HPDE6-E6E7 (cell line): ENCODE measurements around the gene WDFY4.

ENCODE experiments used
- DNase-seq: peaks from one replicate; pipeline ENCODE4 v3.0.0; 2011; ENCODE audit warnings: missing footprints; ENCODE audit errors: extremely low spot score

WDFY4 gene

DNA sequence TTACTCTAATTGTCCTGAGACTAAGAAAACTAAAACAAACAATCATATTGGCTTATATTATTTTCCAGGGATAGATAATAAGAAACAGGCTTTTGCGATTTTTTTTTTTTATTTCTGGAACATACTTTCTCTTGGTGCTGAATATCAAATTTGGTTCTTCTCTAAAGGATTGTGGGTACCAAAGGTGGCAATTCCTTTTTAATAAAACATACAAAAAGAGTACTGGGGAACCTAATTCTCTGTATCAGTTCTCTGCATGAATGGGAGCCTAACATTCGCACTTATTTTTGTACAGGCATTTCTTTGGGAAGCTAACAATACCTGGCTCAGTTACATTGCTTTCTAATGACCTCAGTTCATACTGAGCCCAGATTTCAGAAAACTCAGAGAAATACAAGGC, 222.2 kb downstream of the WDFY4 start:
- no peak for DNase-seq

DNA sequence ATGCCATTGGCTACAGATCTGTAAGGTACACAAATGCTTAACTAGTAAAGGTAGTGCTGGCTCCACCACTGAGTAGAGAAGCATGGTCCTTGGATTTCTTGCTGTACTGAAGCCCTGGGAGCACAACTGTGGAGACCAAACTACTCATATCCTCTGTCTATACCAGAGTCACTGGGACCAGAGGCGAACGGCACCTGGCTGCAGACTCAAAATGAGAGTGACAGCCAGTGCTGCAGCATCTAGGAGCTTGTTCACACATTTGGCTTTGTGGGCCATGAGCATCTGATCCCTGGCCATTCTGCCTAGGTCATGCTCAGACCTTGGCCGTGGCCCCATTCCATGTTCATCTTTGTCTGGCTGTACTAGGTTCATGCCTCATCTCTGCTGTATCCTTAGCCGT, 223.1 kb downstream of the WDFY4 start:
- DNase-seq: no peak

DNA sequence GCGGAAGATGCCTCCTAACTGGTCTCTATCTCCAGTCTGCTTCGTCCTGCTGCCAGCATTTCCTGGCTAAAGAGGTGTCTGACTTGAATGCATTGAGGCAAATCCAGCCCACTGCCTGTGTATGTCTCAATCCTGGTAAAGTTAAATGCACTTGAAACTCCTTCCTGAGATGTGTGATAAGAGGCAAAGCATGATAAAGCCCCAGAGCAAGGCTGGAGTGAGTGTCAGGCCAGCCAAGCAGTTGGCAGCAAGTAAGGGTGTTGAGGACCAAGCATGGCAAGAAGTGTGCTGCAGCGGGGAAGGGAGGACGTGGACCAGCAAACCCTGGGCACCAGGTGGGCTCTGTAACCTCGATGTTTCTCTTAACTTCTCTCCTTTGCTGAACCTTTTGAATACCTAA, 225.9 kb downstream of the WDFY4 start:
- DNase-seq: no peak

DNA sequence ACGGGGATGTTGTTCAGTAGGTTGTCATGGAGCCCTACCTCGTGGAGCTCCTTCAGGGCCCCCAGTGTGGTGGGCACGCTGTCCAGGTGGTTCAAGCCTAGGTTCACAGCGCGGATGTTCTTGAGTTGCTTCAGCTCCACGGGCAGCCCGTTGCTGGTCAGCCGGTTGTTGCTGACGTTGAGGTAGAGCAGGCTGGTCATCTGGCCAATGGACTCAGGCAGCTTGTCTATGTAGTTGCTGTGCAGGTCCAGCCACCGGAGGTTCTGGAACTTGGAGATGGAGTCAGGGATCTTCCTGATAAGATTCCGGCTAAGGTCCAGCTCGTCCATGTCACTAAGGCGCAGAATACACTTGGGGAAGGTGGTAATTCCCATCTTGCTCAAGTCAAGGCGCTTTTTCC, 229.0 kb downstream of the WDFY4 start:
- DNase-seq: no peak

DNA sequence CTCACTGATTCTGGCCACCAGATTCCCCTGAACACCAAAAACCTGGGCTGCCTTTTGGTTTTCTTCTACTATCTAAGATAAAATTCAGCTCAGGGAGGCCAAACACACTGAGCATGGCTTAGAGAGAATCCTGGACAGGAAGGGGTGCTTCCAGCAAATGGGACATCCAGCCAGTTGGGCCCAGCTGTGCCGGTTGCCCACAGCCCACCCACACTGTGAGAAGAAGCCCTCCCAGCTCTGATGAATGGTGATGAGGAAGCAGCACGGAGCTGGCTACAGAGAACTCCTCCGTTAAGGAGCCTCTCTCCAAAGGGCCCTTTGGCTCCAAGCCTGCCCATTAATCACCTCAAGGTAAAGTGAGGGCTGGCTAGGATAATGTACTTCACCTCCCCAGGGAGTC, 239.1 kb downstream of the WDFY4 start:
- no peak for DNase-seq

DNA sequence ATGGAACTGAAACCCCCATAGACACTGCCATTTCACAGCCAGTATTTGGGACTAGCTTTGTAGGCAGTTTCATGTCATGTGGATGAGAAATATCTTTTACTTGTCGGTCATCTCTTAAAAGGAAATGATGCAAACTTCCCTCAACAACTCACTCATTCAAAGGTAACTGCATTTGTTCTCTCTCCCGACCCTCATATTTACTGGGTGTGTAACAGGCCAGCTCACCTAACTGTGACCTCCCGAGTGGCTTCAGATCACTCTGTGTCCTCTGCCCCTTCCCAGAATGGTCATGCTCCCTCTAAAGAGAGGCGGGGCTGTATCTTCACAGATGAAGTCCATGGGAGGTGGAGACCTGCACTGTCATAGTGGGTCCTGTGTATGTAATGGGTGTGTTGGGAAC, 240.3 kb downstream of the WDFY4 start:
- DNase-seq: no peak

DNA sequence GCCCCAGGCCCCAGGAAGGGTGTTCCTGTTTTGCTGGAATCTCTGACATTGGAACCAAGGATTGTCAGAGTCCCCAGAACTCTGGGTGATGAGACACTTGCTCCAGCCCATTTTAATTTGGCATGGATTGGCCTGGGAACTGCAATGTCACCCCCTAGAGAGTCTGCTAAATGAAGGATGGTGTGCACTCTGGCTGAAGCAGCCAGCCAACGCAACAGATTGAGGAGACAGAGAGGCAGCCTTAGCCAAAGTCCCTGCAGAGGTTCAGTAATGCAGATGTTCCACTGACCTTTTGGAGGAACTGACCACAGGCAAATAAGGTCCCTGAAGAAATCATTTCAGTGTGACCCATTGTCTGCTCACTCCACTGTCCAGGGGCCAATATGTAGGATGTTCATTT, 241.6 kb downstream of the WDFY4 start:
- no peak for DNase-seq

DNA sequence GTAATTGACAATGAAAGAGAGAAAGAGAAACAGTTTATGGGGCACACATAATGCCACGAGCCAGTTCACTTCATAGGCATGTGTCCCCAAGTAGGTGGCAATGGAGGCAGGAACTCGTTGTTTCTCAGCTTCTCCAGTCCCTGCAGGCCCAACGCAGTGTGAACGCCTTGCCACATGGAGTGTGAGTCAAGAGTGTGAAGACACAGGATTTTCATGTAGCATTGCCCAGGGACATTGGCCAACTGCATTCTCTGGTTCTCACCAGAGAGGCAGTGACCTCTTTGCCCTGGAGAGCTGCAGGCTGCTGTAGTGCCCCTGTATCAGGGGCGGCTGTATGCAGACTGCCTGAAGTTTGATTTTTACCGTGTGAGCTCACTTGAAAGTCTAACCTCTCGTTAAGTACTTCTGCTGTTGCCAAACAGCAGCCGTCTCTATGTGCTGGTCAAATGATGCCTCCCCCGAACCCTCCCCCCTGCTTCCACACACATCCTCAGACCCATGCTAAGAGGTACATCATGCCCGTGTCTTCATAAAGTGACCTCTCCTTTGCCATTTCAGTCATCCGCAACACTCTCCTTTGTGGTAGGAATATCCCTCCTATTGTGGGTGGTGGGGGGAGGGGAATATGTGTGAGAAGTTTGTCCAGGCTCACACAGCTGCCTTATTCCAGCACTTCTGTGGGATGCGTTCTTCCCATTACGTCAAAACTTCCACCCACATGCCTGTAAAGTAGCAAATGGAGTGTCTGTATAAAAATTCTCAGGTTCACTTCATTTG, 242.3 kb downstream of the WDFY4 start:
- no peak for DNase-seq

DNA sequence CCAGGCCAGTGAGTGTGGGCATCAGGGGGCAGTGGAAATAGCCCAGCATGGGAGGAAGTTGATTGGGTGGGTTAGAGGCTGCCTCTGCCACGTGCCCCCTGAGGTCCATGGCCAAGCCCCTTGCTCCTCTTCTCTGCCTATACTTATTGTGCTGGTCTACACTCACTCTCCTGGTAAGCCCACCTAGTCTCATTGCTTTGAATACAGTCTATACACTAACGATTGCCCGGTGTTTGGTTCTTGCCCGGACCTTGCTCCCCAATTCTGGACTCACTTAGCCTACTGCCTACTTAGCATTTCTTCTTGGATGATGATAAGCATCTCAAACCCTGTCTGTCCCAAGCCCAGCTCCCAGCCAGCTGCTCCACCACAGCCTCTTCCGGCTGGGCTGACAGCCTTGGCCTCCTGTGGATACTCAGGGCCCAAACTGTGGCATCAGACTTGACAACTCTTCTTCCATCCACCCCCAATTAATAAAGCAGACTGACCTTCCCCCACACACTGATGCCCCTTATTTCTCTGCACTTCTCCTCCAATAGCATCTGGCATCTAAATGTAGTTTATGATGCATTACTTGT, 244.8 kb downstream of the WDFY4 start:
- DNase-seq: no peak

DNA sequence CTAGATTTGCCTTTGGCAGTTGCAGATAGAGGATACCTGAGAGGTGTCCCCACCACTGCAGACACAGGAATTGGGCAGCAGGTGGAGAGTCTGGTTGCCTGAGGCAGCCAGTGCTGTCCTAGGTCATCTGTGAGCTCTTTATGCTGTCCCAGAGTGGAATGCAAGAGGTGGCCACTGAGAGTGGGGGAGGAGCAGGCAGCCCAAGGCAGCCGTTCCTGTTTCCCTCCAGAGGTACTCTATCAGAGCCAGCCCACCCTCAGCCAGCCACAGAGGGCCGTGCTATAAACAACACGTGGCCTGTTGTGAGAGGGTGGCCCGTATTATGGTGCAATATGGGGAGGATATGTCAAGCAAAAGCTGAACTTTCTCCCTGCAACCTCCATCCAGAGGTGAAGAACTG, 246.5 kb downstream of the WDFY4 start:
- DNase-seq: no peak

DNA sequence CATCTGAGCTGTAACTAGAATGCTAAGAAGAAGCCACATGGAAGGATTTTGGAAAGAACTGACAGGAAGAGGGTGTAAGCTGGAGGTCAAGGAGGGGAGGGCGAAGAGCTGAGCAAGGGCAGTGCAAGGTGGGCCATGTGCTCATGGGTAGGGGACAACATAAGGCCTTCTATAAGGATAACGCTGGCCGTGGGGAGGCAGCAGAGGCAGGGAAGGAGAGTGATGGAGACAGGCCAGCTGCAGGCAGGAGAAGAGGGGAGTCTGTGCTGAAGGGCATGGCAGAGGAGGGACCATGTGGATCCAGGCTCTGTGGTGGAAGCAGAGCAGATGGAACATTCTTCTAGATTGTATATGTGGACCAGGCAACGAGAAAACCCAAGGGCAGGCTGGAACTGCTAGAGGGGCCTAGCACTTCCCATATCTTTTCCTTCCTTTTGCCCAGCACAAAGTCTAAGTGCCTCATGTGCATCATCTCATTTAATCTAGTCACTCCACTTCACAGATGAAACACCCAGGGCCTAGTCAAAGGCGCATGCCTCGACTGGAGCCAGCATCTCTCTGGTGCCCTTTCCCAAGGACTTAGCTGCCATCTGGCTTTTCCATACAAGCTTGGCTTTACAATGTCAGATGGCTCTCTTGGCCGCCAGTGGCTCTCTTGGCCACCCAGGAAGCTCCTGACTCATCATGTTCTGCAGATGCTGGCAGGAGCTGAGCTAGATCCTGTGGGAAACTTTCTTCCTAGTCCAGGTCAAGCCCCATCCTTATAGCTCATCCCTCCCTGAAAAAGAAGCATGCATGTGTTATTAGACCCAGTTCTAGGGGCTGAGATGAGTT, 248.4 kb downstream of the WDFY4 start:
- no peak for DNase-seq

DNA sequence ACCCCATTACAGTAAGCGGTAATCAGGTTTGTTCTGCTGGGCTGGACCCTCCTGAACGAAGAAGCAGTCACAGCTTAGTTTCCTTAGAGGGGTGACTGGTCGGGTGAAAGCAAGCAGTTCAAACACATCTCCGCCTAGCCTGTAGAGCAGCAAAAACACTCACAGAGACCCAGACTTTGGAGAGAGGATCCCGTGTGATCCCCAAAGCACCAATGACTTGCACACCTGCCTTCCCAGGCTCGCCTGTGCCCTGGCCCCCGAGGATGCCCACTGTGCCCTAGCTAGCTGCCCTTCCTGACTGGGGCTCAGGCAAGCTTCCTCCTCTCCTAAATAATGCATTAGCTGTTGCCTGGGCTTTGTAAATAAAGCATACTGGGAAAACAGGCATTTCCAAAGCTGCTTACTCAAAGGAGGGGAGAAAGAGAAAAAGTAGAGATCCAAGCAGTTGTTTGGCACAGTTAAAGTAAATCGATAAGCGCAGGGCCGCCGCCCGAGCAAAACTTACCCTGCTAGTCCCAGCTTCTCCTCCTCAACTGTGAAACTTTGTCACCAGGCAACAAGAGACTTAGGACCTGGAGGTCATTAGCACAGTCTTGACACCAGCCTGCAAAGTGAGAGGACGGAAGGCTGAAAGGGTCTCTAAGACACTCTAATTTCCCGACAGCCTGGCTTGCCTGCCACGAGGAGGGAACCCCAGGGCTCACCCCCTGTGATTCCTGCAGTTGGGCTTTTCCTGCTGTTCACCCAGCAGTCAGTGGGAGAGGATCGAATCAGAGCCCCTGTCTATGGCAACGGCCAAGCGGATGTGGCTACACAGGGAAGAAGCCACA, 250.2 kb downstream of the WDFY4 start:
- DNase-seq: no peak

DNA sequence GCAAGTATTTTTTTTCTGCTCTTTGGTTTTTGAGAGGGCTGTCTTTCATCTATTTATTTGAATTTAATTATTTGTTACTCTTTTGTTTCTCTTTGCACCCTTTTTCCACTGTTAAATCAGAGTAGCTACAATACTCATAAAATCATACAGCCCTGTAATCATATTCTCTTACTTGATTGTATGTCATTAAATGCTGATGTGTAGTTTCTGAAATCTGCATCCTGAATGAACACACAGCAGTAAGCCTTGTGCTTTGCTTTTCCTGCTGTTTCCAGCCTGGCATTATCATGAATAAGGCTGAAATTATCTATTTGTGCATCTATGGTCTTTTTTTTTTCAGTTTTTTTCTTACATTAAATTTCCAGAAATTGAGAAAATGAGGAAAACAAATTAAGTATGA, 250.9 kb downstream of the WDFY4 start:
- no peak for DNase-seq

DNA sequence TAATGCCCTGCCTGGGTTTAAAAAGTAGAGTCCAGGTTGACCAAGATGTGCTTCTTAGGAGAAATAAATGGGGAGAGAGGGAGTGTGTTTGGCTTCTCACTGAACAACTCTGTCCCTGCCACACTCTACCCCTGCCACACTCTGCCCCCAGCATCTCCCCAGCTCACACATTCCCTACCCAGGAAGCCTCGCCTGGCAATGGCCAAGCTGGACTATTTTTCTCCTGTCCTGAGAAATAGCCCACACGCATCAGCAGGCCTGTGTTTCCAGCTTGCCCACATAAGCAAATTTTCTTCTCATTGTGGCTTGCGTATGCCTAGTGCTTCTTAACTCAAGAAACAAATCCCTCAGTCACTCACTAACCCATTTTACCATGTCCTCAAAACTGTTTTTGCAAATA, 253.1 kb downstream of the WDFY4 start:
- no peak for DNase-seq

DNA sequence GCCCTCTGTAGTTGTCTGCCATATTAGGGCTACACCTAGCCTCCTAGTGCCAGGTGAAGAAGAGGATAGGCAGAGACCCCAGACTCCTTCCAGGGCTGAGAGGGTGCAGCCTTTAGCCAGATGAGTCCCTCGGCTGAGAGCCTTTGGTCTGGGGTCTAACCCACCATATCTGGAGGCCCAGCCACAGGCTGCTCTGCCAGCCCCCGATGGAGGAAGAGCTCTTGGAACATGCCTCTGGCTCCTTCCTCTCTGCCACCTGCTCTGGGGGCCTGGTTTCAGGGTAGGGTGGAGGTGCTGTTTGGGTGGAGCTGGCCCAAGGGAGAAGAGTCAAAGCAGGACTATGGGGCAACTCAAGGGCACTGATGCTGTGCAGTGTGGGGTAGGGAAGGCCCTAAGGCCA, 253.6 kb downstream of the WDFY4 start:
- DNase-seq: no peak

DNA sequence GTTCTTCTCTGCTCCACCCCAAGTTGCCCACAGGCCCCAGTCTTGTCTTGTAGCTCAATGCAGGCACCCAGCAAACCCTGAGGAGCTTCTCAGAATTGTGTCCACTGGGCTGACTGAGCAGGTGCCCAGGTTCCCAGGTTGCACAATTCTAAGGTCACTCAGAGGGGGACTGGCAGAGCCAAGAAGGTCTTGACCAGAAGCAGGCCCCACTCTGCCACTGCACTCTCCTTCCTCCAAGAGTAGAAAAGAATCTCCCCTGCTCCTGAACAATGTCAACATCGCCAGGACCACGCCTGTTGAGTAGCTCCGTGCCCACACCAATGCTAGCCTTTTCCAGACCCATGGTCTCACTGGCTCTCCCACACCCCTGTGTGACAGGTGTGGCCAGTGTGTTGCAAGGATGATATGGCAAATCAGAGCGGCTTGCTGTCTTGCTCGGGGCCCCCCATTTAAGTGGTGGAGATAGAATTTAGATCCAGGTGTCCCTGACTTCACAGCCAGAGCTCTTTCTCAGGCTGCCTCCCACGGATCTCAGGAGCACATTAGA, 254.4 kb downstream of the WDFY4 start:
- no peak for DNase-seq

DNA sequence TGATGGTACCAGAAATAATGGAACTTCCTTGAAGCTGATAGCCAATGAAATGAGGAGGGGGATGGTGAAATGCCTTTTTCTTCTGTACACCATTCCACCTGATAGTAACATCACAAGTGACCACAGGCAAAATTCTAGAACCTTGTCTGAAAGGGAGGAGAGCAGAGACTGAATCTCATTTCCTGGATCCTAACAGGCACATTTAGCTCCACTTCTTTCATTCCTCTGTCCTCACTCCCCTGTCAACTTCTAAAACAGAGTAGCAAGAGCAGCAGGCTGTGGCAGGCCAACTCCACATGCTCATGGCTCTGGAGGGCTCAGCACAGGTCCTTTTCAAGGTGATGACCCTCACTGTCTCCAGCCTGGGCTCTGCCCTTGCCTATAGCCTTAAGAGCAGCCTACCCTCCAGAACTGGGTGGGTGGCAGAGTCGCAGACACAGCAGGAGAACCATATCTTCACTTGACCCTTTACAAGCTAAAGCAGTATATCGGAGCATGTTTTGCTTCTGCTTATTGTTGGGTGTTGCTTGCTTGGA, 255.2 kb downstream of the WDFY4 start, which contains the start of gene LRRC18:
Gene LRRC18 (minus strand): TSS at position 51 of the 536 bp plus-strand sequence. CDS start 25,685 bp downstream, outside the sequence.
- no peak for DNase-seq

DNA sequence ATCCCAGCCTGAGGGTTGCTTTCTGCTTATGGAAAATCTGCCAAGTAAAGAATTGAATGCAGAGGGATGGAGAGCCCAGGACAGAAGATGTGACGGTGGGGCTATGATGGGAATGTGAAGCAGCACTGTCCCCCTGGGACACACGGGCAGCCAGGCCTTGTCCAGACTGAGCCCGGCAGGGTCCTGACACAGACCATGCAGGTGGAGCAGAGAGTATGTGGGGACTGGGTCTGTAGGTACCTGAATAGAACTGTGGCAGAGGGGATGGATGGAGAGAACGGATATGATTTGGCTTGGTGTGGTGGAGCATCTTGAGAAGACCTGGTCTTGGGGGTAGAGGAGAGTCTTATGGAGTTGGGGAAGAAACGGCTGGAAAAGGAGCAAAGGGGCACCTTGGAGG, 255.7 kb downstream of the WDFY4 start:
- DNase-seq: no peak

DNA sequence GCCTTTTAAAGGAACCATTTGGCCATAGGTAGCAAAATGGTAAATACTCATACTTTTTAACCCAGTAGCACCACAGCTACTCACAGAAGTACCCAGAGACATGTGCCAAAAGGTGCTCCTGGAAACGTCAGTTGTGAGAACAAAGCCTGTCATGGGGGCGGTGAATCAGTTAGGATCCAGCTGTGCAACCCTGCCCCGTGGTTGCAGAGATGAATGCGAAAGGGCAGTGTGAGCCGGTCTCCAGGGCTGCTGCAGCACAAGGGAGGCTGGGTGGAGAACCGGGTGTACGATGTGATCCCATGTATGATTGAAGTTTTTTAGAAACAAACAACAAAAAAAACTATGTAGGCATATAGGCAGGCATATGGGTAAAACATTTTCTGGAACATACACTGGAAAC, 256.3 kb downstream of the WDFY4 start:
- DNase-seq: no peak

DNA sequence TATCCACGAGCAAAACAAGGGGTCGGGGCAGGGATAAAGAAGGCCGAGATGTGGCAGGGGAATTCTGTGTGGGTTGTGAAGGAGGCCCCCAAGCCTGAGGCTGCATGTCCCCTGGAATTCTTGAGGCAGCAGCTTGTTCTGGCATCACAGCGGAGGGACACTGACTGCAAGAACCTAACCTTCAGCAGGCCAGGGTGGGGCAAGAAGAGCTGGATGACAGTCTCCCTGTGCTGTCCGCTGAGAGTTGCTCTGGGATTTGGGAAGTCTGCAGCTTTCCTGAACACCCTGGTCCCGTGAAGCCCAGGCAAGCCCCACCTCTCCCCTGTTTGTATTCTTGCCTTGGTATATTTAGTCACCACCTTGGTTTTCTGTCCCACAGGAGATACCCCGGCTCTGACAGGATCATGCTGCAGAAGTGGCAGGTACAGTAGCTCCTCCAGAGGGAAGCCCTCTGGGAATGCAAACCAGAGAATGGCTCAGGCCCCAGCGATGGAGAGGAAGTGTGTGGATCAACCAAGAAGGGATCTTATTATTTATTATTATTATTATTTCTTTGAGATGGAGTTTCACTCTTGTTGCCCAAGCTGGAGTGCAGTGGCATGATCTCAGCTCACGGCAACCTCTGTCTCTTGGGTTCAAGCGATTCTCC, 256.9 kb downstream of the WDFY4 start:
- DNase-seq: no peak

DNA sequence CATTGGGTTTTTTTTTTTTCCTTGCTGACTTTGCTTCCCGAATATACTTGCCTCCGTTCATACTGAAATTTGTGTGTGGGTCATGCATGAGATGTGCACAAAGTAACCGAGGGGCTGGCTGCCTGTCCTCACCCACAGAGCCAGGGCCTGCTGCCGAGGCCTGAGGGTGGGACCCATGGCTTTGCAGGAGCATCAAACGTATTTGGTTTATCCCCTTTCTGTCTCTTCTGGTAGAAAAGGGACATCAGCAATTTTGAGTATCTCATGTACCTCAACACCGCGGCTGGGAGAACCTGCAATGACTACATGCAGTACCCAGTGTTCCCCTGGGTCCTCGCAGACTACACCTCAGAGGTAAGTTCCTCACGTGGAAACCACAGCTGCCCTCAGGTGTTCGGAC, 258.4 kb downstream of the WDFY4 start:
- DNase-seq: no peak
